ENCODE results near the gene ZNF282. TPM values are rescaled to one million over a fixed set of nuclear protein-coding genes. Genes with fewer than 3 reads are reported as not detected.

ZNF282 gene
- total RNA-seq, 4 donors from 2014 or later = 19.7 to 31.5 (median 25.1) TPM

GRCh38 chr7:149254181-149254858, 59.0 kb downstream of the ZNF282 start:
- no peaks in the 10 kb centered on the region for H3K27me3 ChIP-seq
- no peaks in the 10 kb centered on the region for H3K4me1 ChIP-seq
- TF ChIP-seq CTCF (IDR thresholded peaks at IDR 0.05) (no peak), POLR2A (IDR thresholded peaks at IDR 0.05) (no peak), EP300 (IDR thresholded peaks at IDR 0.05) (no peak)
- no peak overlapping the region for H3K4me3 ChIP-seq
- no peak for DNase-seq (ENCODE audit: low spot score in 2 of 2)
- no peak overlapping the region for H3K27ac ChIP-seq
- H3K36me3 ChIP-seq = peaks cover 5 to 80% (median 19%) of the 10 kb centered on the region in 3 donors
- WGBS, 2 donors = 78 to 84% methylated on average over 10 to 16 of the region's 16 CpGs
- no peaks in the 10 kb centered on the region for H3K9me3 ChIP-seq

- H3K27me3 ChIP-seq = no peaks in the 10 kb centered on the region
- DNase-seq (ENCODE audit: low spot score in 2 of 2) = no peak
- no peaks in the 10 kb centered on the region for H3K4me1 ChIP-seq
- H3K9me3 ChIP-seq = no peaks in the 10 kb centered on the region
- TF ChIP-seq CTCF (IDR thresholded peaks at IDR 0.05) = no peak
- no peak for TF ChIP-seq POLR2A (IDR thresholded peaks at IDR 0.05)
- peaks cover 5 to 72% (median 18%) of the 10 kb centered on the region in 3 donors for H3K36me3 ChIP-seq
- H3K4me3 ChIP-seq = no peak overlapping the region
- 89 to 93% methylated on average over 5 of the region's 5 CpGs for WGBS, 2 donors
- H3K27ac ChIP-seq = no peak overlapping the region
These were observed 59.8 kb downstream of the ZNF282 start for GRCh38 chr7:149255174-149255573.

GRCh38 chr7:149256568-149256967, 61.2 kb downstream of the ZNF282 start:
- no peak for DNase-seq (ENCODE audit: low spot score in 2 of 2)
- Histone ChIP-seq H3K4me1 (peaks cover 0 to 9% (median 0%) of the 10 kb centered on the region in 4 donors), H3K9me3 (no peaks in the 10 kb centered on the region), H3K4me3 (no peak overlapping the region), H3K36me3 (peaks cover 5 to 58% (median 11%) of the 10 kb centered on the region in 3 donors), H3K27ac (no peak overlapping the region), H3K27me3 (no peaks in the 10 kb centered on the region)
- TF ChIP-seq EP300 (IDR thresholded peaks at IDR 0.05) (no peak), CTCF (IDR thresholded peaks at IDR 0.05) (no peak), POLR2A (IDR thresholded peaks at IDR 0.05) (no peak)
- WGBS, 2 donors = 88 to 92% methylated on average over 4 of the region's 4 CpGs

GRCh38 chr7:149257146-149257545, 61.8 kb downstream of the ZNF282 start:
- no peak for DNase-seq (ENCODE audit: low spot score in 2 of 2)
- H3K4me3 ChIP-seq = no peak overlapping the region
- 86 to 94% methylated on average over 2 of the region's 2 CpGs for WGBS, 2 donors

More at GRCh38 chr7:149257146-149257545, 61.8 kb downstream of the ZNF282 start:
- Histone ChIP-seq H3K9me3 (no peaks in the 10 kb centered on the region), H3K4me1 (peaks cover 0 to 10% (median 0%) of the 10 kb centered on the region in 4 donors), H3K36me3 (peaks cover 3 to 53% (median 5%) of the 10 kb centered on the region in 3 donors), H3K27me3 (no peaks in the 10 kb centered on the region), H3K27ac (no peak overlapping the region)
- TF ChIP-seq POLR2A (IDR thresholded peaks at IDR 0.05) (no peak), CTCF (IDR thresholded peaks at IDR 0.05) (no peak), EP300 (IDR thresholded peaks at IDR 0.05) (no peak)

All from tibial nerve (tissue), 4 donors.